ENCODE results near the gene TFAM. TPM values are rescaled to one million over a fixed set of nuclear protein-coding genes. Genes with fewer than 3 reads are reported as not detected.

Gene TFAM
- 16.1 and 20.5 TPM in 2 replicates for total RNA-seq

GRCh38 chr10:58384999-58385783, at the start of gene TFAM:
TFAM (plus strand) TSS chr10:58385410; CDS start chr10:58385548, 138 bp downstream.

Other genes with a start within 250 kb of the TFAM start
- gene IPMK, start 117.5 kb upstream of the TFAM start, total RNA-seq = 5.3 and 5.5 TPM in 2 replicates
- gene CISD1, start 116.2 kb upstream of the TFAM start, total RNA-seq = 18.2 and 23.9 TPM in 2 replicates
- gene UBE2D1, start 50.4 kb upstream of the TFAM start, total RNA-seq = 10.4 and 11.7 TPM in 2 replicates
- 99.6 and 108 TPM in 2 replicates for gene BICC1, start 127.5 kb downstream of the TFAM start, total RNA-seq

All from smooth muscle cell of bladder (primary cell).